Stimulated activated naive B cell treated with anti-CD40 and anti-IgM and Interleukin-4, amounts not matched to agents 10 μg/mL and 1 μg/mL and 100 μg/mL, for 72 hours (primary cell): Measurements from ENCODE around the gene ANKRD13A.
"Not testable (repeated sequence)": the region's sequence is repeated elsewhere in the genome, so short reads cannot be mapped to it uniquely, and the experiment has no call there.

Source experiments
- ATAC-seq, 2 donors: fragments of 150-1000 bp; cut with Tn5 transposase; replicated peaks; 2 replicates each; pipeline ENCODE4 v1.10.0; 2021; ENCODE audit warnings: moderate library complexity in 1 of 2
- DNase-seq: peaks from one replicate; pipeline ENCODE4 v3.0.0; 2021
- H3K27ac Mint-ChIP-seq: one replicate; pipeline ENCODE4 v1.8.0; 2022; ENCODE audit warnings: mild to moderate bottlenecking, mixed read lengths
- H3K27me3 Mint-ChIP-seq, 2 donors: one replicate each; pipeline ENCODE4 v1.8.0; 2022; ENCODE audit warnings: mixed read lengths in 2 of 2
- H3K36me3 Mint-ChIP-seq, 2 donors: one replicate each; pipeline ENCODE4 v1.8.0; 2022; ENCODE audit warnings: mixed read lengths in 2 of 2, mild to moderate bottlenecking in 1 of 2
- H3K4me1 Mint-ChIP-seq, 2 donors: one replicate each; pipeline ENCODE4 v1.8.0; 2022; ENCODE audit warnings: mixed read lengths in 2 of 2, mild to moderate bottlenecking in 1 of 2
- H3K4me3 Mint-ChIP-seq, 2 donors: one replicate each; pipeline ENCODE4 v1.8.0; 2022; ENCODE audit warnings: mild to moderate bottlenecking in 2 of 2, mixed read lengths in 2 of 2, moderate library complexity in 1 of 2
- H3K9me3 Mint-ChIP-seq, 2 donors: one replicate each; pipeline ENCODE4 v1.8.0; 2022; ENCODE audit warnings: mixed read lengths in 2 of 2, mild to moderate bottlenecking in 1 of 2

ANKRD13A gene

GRCh38 chr12:110058875-110059615 lies 59.8 kb downstream of the ANKRD13A start:
- Mint-ChIP-seq H3K9me3 (peaks cover 0 to 2% of the 10 kb centered on the region in 2 donors), H3K4me3 (no peak overlapping the region), H3K27me3 (peaks cover 0 to 3% of the 10 kb centered on the region in 2 donors), H3K4me1 (peaks cover 23 to 31% of the 10 kb centered on the region in 2 donors), H3K27ac (no peak overlapping the region), H3K36me3 (peaks cover 3 to 4% of the 10 kb centered on the region in 2 donors)
- ATAC-seq = no peak
- no peak for DNase-seq

GRCh38 chr12:110059651-110060000 lies 60.4 kb downstream of the ANKRD13A start:
- peaks cover 3 to 4% of the 10 kb centered on the region in 2 donors for H3K36me3 Mint-ChIP-seq
- ATAC-seq = no peak
- peaks cover 23 to 31% of the 10 kb centered on the region in 2 donors for H3K4me1 Mint-ChIP-seq
- H3K9me3 Mint-ChIP-seq = peaks cover 0 to 2% of the 10 kb centered on the region in 2 donors
- H3K27me3 Mint-ChIP-seq = peaks cover 0 to 2% of the 10 kb centered on the region in 2 donors
- H3K4me3 Mint-ChIP-seq = no peak overlapping the region
- H3K27ac Mint-ChIP-seq = no peak overlapping the region
- DNase-seq = no peak

- peaks cover 0 to 3% of the 10 kb centered on the region in 2 donors for H3K9me3 Mint-ChIP-seq
- peaks cover 3 to 7% of the 10 kb centered on the region in 2 donors for H3K36me3 Mint-ChIP-seq
- no peak for ATAC-seq
- H3K27ac Mint-ChIP-seq = no peak overlapping the region
- H3K4me3 Mint-ChIP-seq = no peak overlapping the region
- peaks cover 22 to 24% of the 10 kb centered on the region in 2 donors for H3K4me1 Mint-ChIP-seq
- no peak for DNase-seq
- no peaks in the 10 kb centered on the region for H3K27me3 Mint-ChIP-seq
Observed at GRCh38 chr12:110062241-110062640, 63.0 kb downstream of the ANKRD13A start.

- ATAC-seq = peak; percentile 91 to 93
- H3K4me1 Mint-ChIP-seq = peaks cover 14 to 16% of the 10 kb centered on the region in 2 donors
- DNase-seq = no peak
- H3K27me3 Mint-ChIP-seq = no peaks in the 10 kb centered on the region
- H3K27ac Mint-ChIP-seq = no peak overlapping the region
- peaks cover 0 to 3% of the 10 kb centered on the region in 2 donors for H3K9me3 Mint-ChIP-seq
- H3K36me3 Mint-ChIP-seq = peaks cover 3 to 7% of the 10 kb centered on the region in 2 donors
- peak overlapping the region in 1 of 2 donors; percentile 33 for H3K4me3 Mint-ChIP-seq
Observed at GRCh38 chr12:110065540-110065939, 66.3 kb downstream of the ANKRD13A start.

GRCh38 chr12:110067531-110067930 lies 68.3 kb downstream of the ANKRD13A start:
- H3K4me1 Mint-ChIP-seq = peaks cover 9 to 27% of the 10 kb centered on the region in 2 donors
- peaks cover 0 to 3% of the 10 kb centered on the region in 2 donors for H3K9me3 Mint-ChIP-seq
- H3K27ac Mint-ChIP-seq = no peak overlapping the region
- H3K36me3 Mint-ChIP-seq = peaks cover 2 to 7% of the 10 kb centered on the region in 2 donors
- no peak overlapping the region for H3K4me3 Mint-ChIP-seq
- no peak for ATAC-seq
- H3K27me3 Mint-ChIP-seq = no peaks in the 10 kb centered on the region
- no peak for DNase-seq

GRCh38 chr12:110068115-110068514 lies 68.9 kb downstream of the ANKRD13A start:
- not testable (repeated sequence) for H3K27ac Mint-ChIP-seq, H3K27me3 Mint-ChIP-seq, H3K36me3 Mint-ChIP-seq, H3K4me3 Mint-ChIP-seq, DNase-seq, H3K9me3 Mint-ChIP-seq, ATAC-seq
- peaks cover 11 to 33% of the 10 kb centered on the region in 2 donors for H3K4me1 Mint-ChIP-seq

GRCh38 chr12:110068654-110069053 lies 69.4 kb downstream of the ANKRD13A start:
- Mint-ChIP-seq H3K36me3 (peaks cover 2 to 7% of the 10 kb centered on the region in 2 donors), H3K4me3 (no peak overlapping the region), H3K27me3 (no peaks in the 10 kb centered on the region), H3K27ac (no peak overlapping the region), H3K9me3 (peaks cover 0 to 3% of the 10 kb centered on the region in 2 donors), H3K4me1 (peaks cover 16 to 38% of the 10 kb centered on the region in 2 donors)
- no peak for DNase-seq
- ATAC-seq = no peak

GRCh38 chr12:110071504-110071903 lies 72.3 kb downstream of the ANKRD13A start:
- no peaks in the 10 kb centered on the region for H3K9me3 Mint-ChIP-seq
- H3K27ac Mint-ChIP-seq = no peak overlapping the region
- H3K4me1 Mint-ChIP-seq = peaks cover 10 to 37% of the 10 kb centered on the region in 2 donors
- no peaks in the 10 kb centered on the region for H3K36me3 Mint-ChIP-seq
- H3K4me3 Mint-ChIP-seq = no peak overlapping the region
- DNase-seq (no peak), ATAC-seq (no peak)
- H3K27me3 Mint-ChIP-seq = no peaks in the 10 kb centered on the region

GRCh38 chr12:110071967-110072366 lies 72.7 kb downstream of the ANKRD13A start:
- no peaks in the 10 kb centered on the region for H3K27me3 Mint-ChIP-seq
- H3K36me3 Mint-ChIP-seq = no peaks in the 10 kb centered on the region
- ATAC-seq (no peak), DNase-seq (no peak)
- H3K4me3 Mint-ChIP-seq = peak overlapping the region in 1 of 2 donors; percentile 17
- H3K4me1 Mint-ChIP-seq = peaks cover 10 to 37% of the 10 kb centered on the region in 2 donors
- no peaks in the 10 kb centered on the region for H3K9me3 Mint-ChIP-seq
- no peak overlapping the region for H3K27ac Mint-ChIP-seq

GRCh38 chr12:110072636-110073035 lies 73.4 kb downstream of the ANKRD13A start:
- peaks cover 10 to 39% of the 10 kb centered on the region in 2 donors for H3K4me1 Mint-ChIP-seq
- not testable (repeated sequence) for DNase-seq, ATAC-seq, H3K36me3 Mint-ChIP-seq, H3K27me3 Mint-ChIP-seq, H3K9me3 Mint-ChIP-seq, H3K27ac Mint-ChIP-seq
- H3K4me3 Mint-ChIP-seq = peak overlapping the region; percentile 76 to 87

- H3K4me1 Mint-ChIP-seq = peaks cover 10 to 45% of the 10 kb centered on the region in 2 donors
- peak; percentile 67 to 74 for ATAC-seq
- H3K9me3 Mint-ChIP-seq = no peaks in the 10 kb centered on the region
- no peak for DNase-seq
- peak overlapping the region; percentile 65 for H3K27ac Mint-ChIP-seq
- peak overlapping the region; percentile 76 to 87 for H3K4me3 Mint-ChIP-seq
- no peaks in the 10 kb centered on the region for H3K27me3 Mint-ChIP-seq
- H3K36me3 Mint-ChIP-seq = no peaks in the 10 kb centered on the region
Observed at GRCh38 chr12:110073049-110073831, 74.0 kb downstream of the ANKRD13A start.

GRCh38 chr12:110074089-110074488 lies 74.9 kb downstream of the ANKRD13A start:
- Mint-ChIP-seq H3K9me3 (peaks cover 0 to under 1% of the 10 kb centered on the region in 2 donors), H3K27ac (peak overlapping the region; percentile 22), H3K27me3 (no peaks in the 10 kb centered on the region), H3K4me1 (peaks cover 10 to 48% of the 10 kb centered on the region in 2 donors), H3K36me3 (peaks cover 0 to under 1% of the 10 kb centered on the region in 2 donors), H3K4me3 (no peak overlapping the region)
- DNase-seq (no peak), ATAC-seq (no peak)

- peaks cover 22 to 66% of the 10 kb centered on the region in 2 donors for H3K4me1 Mint-ChIP-seq
- H3K9me3 Mint-ChIP-seq = peaks cover 4 to 8% of the 10 kb centered on the region in 2 donors
- no peak for ATAC-seq
- no peaks in the 10 kb centered on the region for H3K27me3 Mint-ChIP-seq
- H3K27ac Mint-ChIP-seq = no peak overlapping the region
- no peak overlapping the region for H3K4me3 Mint-ChIP-seq
- no peak for DNase-seq
- peaks cover 7 to 11% of the 10 kb centered on the region in 2 donors for H3K36me3 Mint-ChIP-seq
Observed at GRCh38 chr12:110075880-110076279, 76.7 kb downstream of the ANKRD13A start.

- ATAC-seq (no peak), DNase-seq (no peak)
- H3K27ac Mint-ChIP-seq = peak overlapping the region; percentile 44
- no peak overlapping the region for H3K4me3 Mint-ChIP-seq
- peaks cover 26 to 68% of the 10 kb centered on the region in 2 donors for H3K4me1 Mint-ChIP-seq
- H3K27me3 Mint-ChIP-seq = no peaks in the 10 kb centered on the region
- H3K9me3 Mint-ChIP-seq = peaks cover 4 to 8% of the 10 kb centered on the region in 2 donors
- H3K36me3 Mint-ChIP-seq = peaks cover 7 to 11% of the 10 kb centered on the region in 2 donors
Observed at GRCh38 chr12:110077800-110078199, 78.6 kb downstream of the ANKRD13A start.
